Body of pancreas (tissue), 4 donors: ENCODE measurements around the gene MAP3K7.

Source experiments
- POLR2A ChIP-seq, 3 donors: fragments of 450-650 bp; IDR thresholded peaks; one replicate each; pipeline ENCODE4 v1.6.1; 2016; ENCODE audit warnings: antibody characterized with exemption in 3 of 3, mild to moderate bottlenecking in 2 of 3
- TF ChIP-seq, protein P1 (sequence below), 7 experiments: fragments of 450-650 bp in 4 of 7; fragments of 200-600 bp in 3 of 7; sonication (generic) in 3 of 7; IDR thresholded peaks; one replicate each; pipeline ENCODE4 v1.5.1; 2016 to 2019; ENCODE audit warnings: antibody characterized with exemption in 7 of 7

DNA sequence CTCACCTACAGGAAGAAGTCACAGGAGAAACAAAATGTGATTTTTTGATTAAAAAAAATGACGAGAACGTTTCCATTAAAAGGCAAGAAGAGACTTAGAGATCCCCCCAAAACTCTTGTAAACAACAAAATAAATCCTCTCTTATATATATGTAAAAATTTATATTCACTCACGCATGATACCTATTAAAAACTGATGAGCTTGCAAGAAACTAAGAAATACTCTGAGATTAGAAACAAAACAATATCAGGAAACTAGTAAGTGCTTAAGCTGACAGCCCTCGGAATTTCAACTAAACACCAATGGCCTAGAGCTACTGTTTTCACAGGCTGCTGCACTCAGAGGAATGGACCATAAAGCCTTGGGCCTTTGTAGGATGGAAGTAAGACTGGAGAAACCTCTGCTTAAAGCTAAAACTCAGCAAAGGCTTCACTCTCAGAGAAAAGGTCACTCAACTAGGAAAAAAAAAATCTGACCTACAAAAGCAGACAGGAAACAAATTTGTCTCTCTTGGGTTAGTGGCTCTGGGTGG, 63.0 kb downstream of the MAP3K7 start:
- TF ChIP-seq, protein P1, sequence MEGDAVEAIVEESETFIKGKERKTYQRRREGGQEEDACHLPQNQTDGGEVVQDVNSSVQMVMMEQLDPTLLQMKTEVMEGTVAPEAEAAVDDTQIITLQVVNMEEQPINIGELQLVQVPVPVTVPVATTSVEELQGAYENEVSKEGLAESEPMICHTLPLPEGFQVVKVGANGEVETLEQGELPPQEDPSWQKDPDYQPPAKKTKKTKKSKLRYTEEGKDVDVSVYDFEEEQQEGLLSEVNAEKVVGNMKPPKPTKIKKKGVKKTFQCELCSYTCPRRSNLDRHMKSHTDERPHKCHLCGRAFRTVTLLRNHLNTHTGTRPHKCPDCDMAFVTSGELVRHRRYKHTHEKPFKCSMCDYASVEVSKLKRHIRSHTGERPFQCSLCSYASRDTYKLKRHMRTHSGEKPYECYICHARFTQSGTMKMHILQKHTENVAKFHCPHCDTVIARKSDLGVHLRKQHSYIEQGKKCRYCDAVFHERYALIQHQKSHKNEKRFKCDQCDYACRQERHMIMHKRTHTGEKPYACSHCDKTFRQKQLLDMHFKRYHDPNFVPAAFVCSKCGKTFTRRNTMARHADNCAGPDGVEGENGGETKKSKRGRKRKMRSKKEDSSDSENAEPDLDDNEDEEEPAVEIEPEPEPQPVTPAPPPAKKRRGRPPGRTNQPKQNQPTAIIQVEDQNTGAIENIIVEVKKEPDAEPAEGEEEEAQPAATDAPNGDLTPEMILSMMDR (IDR thresholded peaks at IDR 0.05), result no peak
- no peak for TF ChIP-seq POLR2A (IDR thresholded peaks at IDR 0.05)
